ENCODE measurements around the gene TRAPPC12.

Gene TRAPPC12

GRCh38 chr2:3457524-3458395 is 78.3 kb downstream of the TRAPPC12 start:
- Histone ChIP-seq H3K4me1 (ENCODE audit: low read depth, poor library complexity, severe bottlenecking) (peaks cover 8% of the 10 kb centered on the region), H3K4me2 (no peak overlapping the region), H3K4me3 (IDR thresholded peaks at IDR 0.05; ENCODE audit: insufficient read depth, low read depth, low read length) (no peak overlapping the region), H3K9ac (no peak overlapping the region), H3K36me3 (ENCODE audit: insufficient read depth) (no peaks in the 10 kb centered on the region), H4K20me1 (ENCODE audit: insufficient read depth) (no peaks in the 10 kb centered on the region), H2AFZ (ENCODE audit: low read depth) (no peak overlapping the region), H3K27me3 (ENCODE audit: insufficient read depth, low read depth) (no peaks in the 10 kb centered on the region), H3K27ac (no peak overlapping the region), H3K79me2 (ENCODE audit: insufficient read depth, low read depth) (no peaks in the 10 kb centered on the region)
- TF ChIP-seq CTCF (conservative IDR thresholded peaks at IDR 0.05; ENCODE audit: low read depth, low read length), result no peak

DNA sequence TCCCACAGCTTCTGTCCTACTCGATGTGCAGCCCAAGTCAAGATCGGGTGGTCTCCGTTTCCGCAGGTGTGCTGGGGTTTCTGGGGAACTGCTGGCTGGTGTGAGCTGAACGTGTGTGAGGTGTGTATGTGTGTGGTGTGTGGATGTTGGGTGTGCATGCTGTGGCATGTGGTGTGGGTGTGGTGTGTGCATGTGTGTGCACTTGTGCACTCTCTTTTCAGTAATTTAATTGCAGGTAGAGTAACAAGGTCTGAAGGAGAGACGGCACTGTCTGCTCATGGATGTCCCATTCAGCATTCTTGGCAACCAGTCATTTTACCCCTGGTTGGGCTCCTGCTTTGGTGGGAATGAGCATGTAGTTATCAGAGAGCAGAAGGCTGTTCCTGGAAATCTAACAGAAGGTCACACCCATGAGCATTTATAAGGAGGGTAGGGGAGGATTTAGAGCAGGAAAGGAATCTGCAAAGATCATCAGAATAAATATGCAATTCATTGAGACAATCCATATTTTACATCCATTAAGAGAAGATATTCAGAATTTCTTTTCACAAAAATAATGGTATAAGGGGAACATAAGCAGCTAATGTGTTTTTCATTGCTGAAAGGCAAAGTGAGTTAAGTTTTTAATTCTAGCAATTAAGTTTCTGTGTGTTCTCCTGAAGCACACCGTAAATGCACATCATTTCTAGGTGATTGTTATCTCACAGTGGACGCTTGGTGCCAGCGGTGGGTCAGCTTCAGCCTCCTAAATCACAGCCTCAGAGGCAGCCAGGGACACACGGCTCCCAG is 79.1 kb downstream of the TRAPPC12 start:
- Histone ChIP-seq H2AFZ (ENCODE audit: low read depth) (no peak overlapping the region), H4K20me1 (ENCODE audit: insufficient read depth) (no peaks in the 10 kb centered on the region), H3K79me2 (ENCODE audit: insufficient read depth, low read depth) (no peaks in the 10 kb centered on the region), H3K4me2 (no peak overlapping the region), H3K36me3 (ENCODE audit: insufficient read depth) (no peaks in the 10 kb centered on the region), H3K9ac (no peak overlapping the region), H3K27me3 (ENCODE audit: insufficient read depth, low read depth) (no peaks in the 10 kb centered on the region), H3K4me3 (IDR thresholded peaks at IDR 0.05; ENCODE audit: insufficient read depth, low read depth, low read length) (no peak overlapping the region), H3K4me1 (ENCODE audit: low read depth, poor library complexity, severe bottlenecking) (peaks cover 8% of the 10 kb centered on the region), H3K27ac (no peak overlapping the region)
- no peak for TF ChIP-seq CTCF (conservative IDR thresholded peaks at IDR 0.05; ENCODE audit: low read depth, low read length)

GRCh38 chr2:3459185-3460015 is 79.9 kb downstream of the TRAPPC12 start:
- Histone ChIP-seq H3K27me3 (ENCODE audit: insufficient read depth, low read depth) (no peaks in the 10 kb centered on the region), H3K79me2 (ENCODE audit: insufficient read depth, low read depth) (no peaks in the 10 kb centered on the region), H3K27ac (no peak overlapping the region), H4K20me1 (ENCODE audit: insufficient read depth) (no peaks in the 10 kb centered on the region), H3K4me3 (IDR thresholded peaks at IDR 0.05; ENCODE audit: insufficient read depth, low read depth, low read length) (no peak overlapping the region), H3K4me2 (no peak overlapping the region), H3K4me1 (ENCODE audit: low read depth, poor library complexity, severe bottlenecking) (peaks cover 8% of the 10 kb centered on the region), H3K9ac (no peak overlapping the region), H2AFZ (ENCODE audit: low read depth) (no peak overlapping the region), H3K36me3 (ENCODE audit: insufficient read depth) (no peaks in the 10 kb centered on the region)
- TF ChIP-seq CTCF (conservative IDR thresholded peaks at IDR 0.05; ENCODE audit: low read depth, low read length), result no peak

DNA sequence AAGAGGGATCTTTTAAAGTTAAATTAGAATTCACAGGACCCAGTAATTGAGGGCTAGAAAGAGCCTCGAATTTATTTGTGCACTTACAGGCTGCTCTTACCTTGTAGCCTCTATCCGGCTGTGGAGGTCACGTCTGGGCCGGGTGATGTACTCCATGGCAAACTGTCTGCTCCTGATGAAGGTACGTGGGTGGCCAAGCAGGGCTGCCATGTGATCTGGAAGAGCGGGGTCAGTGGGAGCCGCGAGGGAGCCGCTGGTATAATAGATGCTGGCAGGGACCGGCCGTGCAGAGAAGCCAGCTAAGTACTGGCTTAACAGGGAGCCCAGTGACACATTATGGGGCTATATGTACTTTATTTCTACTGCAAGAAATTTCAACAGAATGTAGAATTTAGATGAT is 80.7 kb downstream of the TRAPPC12 start:
- Histone ChIP-seq H3K9ac (no peak overlapping the region), H4K20me1 (ENCODE audit: insufficient read depth) (no peaks in the 10 kb centered on the region), H3K27me3 (ENCODE audit: insufficient read depth, low read depth) (no peaks in the 10 kb centered on the region), H3K36me3 (ENCODE audit: insufficient read depth) (no peaks in the 10 kb centered on the region), H3K79me2 (ENCODE audit: insufficient read depth, low read depth) (no peaks in the 10 kb centered on the region), H3K27ac (no peak overlapping the region), H3K4me2 (no peak overlapping the region), H3K4me1 (ENCODE audit: low read depth, poor library complexity, severe bottlenecking) (peaks cover 8% of the 10 kb centered on the region), H2AFZ (ENCODE audit: low read depth) (no peak overlapping the region), H3K4me3 (IDR thresholded peaks at IDR 0.05; ENCODE audit: insufficient read depth, low read depth, low read length) (no peak overlapping the region)
- no peak for TF ChIP-seq CTCF (conservative IDR thresholded peaks at IDR 0.05; ENCODE audit: low read depth, low read length)
